ENCODE results near the gene NMB. TPM values are rescaled to one million over a fixed set of nuclear protein-coding genes. Genes with fewer than 3 reads are reported as not detected.

NMB gene
- total RNA-seq, 6 experiments from 2014 or later: 4.4 to 7.1 (median 5.5) TPM

- Mint-ChIP-seq H3K4me1 (ENCODE audit: low read depth) (peaks cover 55% of the 10 kb centered on the region), H3K36me3 (ENCODE audit: low read depth) (peaks cover 18% of the 10 kb centered on the region), H3K27me3 (ENCODE audit: insufficient read depth) (no peaks in the 10 kb centered on the region; the same call in 1 of the 2 replicates), H3K4me3 (peak overlapping the region; percentile 99), H3K9me3 (no peaks in the 10 kb centered on the region), H3K27ac (peak overlapping the region; percentile 99)
- peak; percentile 69 for DNase-seq
- peak; percentile 83 for TF ChIP-seq CTCF (IDR thresholded peaks at IDR 0.05)
Observed at GRCh38 chr15:84654689-84655453, 3.1 kb downstream of the NMB start.

GRCh38 chr15:84653910-84654688 is 3.9 kb downstream of the NMB start, which contains the start of gene WDR73:
WDR73 (minus strand) TSS chr15:84654283; CDS start chr15:84654274, 9 bp downstream.
- DNase-seq: peak; percentile 93

GRCh38 chr15:84653584-84653909 is 4.5 kb downstream of the NMB start:
- Mint-ChIP-seq H3K4me1 (ENCODE audit: low read depth) (peaks cover 52% of the 10 kb centered on the region), H3K4me3 (peak overlapping the region; percentile 99), H3K9me3 (no peaks in the 10 kb centered on the region), H3K27ac (peak overlapping the region; percentile 99), H3K36me3 (ENCODE audit: low read depth) (peaks cover 25% of the 10 kb centered on the region), H3K27me3 (ENCODE audit: insufficient read depth) (no peaks in the 10 kb centered on the region; the same call in 1 of the 2 replicates)
- TF ChIP-seq CTCF (IDR thresholded peaks at IDR 0.05): no peak
- DNase-seq: no peak

More at GRCh38 chr15:84653910-84654688, 3.9 kb downstream of the NMB start, which contains the start of gene WDR73:
- Mint-ChIP-seq H3K27me3 (ENCODE audit: insufficient read depth) (no peaks in the 10 kb centered on the region; the same call in 1 of the 2 replicates), H3K4me1 (ENCODE audit: low read depth) (peaks cover 51% of the 10 kb centered on the region), H3K4me3 (peak within 1 kb of the TSS; percentile 99), H3K36me3 (ENCODE audit: low read depth) (peaks cover 20% of the 10 kb centered on the region), H3K9me3 (no peaks in the 10 kb centered on the region), H3K27ac (peak within 1 kb of the TSS; percentile 99)
- TF ChIP-seq CTCF (IDR thresholded peaks at IDR 0.05): no peak

GRCh38 chr15:84649706-84650105 is 8.3 kb downstream of the NMB start:
- Mint-ChIP-seq H3K9me3 (no peaks in the 10 kb centered on the region), H3K36me3 (ENCODE audit: low read depth) (peaks cover 47% of the 10 kb centered on the region), H3K27me3 (ENCODE audit: insufficient read depth) (no peaks in the 10 kb centered on the region; the same call in 1 of the 2 replicates), H3K4me1 (ENCODE audit: low read depth) (peaks cover 37% of the 10 kb centered on the region), H3K27ac (no peak overlapping the region), H3K4me3 (no peak overlapping the region)
- no peak for DNase-seq
- TF ChIP-seq CTCF (IDR thresholded peaks at IDR 0.05): no peak

- DNase-seq: peak; percentile 33
- Mint-ChIP-seq H3K27ac (no peak overlapping the region), H3K4me1 (ENCODE audit: low read depth) (peaks cover 32% of the 10 kb centered on the region), H3K9me3 (no peaks in the 10 kb centered on the region), H3K4me3 (no peak overlapping the region), H3K36me3 (ENCODE audit: low read depth) (peaks cover 43% of the 10 kb centered on the region), H3K27me3 (ENCODE audit: insufficient read depth) (no peaks in the 10 kb centered on the region)
- no peak for TF ChIP-seq CTCF (IDR thresholded peaks at IDR 0.05)
Observed at GRCh38 chr15:84648539-84648938, 9.5 kb downstream of the NMB start.
